HG03064 (cell line): ENCODE results near the gene GTF3C1.

Experiments used
- ATAC-seq: cut with Tn5 transposase; IDR thresholded peaks from one replicate; pipeline ENCODE4 v1.9.1; 2021; ENCODE audit warnings: low read depth; ENCODE audit not compliant: unreplicated experiment

Gene GTF3C1

DNA sequence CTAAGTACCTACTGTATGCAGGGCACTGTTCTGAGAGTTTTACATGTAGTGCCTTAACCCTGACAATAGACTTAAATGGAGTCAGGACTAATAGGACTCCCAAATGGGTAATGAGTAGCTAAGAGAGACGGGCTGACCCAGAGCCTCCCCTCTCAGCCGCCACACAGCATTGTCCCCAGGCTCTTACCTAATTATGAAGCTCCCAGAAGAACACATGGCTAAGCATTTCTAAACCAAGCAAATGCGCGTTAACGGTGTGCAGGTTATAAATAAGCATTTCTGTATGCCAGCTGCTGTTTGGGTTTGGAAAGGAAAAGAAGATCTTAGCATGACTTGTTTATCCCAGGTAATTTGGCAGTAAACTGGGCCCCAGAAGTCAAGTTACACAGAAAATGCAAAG lies 14.5 kb upstream of the GTF3C1 start:
- no peak for ATAC-seq

DNA sequence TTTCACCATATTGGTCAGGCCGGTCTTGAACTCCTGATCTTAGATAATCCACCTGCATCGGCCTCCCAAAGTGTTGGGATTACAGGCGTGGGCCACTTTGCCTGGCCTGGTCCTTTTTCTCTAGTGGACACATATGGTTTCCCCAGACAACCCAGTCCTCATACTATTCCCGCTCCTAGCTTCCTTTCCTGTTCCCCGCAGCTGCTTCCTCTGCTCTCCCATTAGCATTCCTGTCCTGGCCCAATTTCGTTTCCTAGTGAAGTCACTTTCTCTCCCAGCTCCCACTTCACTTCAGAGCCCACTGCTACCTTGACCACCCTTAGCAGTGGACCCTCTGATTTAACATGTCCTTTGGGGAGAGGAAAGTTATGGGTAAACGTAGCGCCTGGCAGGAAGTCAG lies 11.5 kb upstream of the GTF3C1 start:
- ATAC-seq, result no peak

DNA sequence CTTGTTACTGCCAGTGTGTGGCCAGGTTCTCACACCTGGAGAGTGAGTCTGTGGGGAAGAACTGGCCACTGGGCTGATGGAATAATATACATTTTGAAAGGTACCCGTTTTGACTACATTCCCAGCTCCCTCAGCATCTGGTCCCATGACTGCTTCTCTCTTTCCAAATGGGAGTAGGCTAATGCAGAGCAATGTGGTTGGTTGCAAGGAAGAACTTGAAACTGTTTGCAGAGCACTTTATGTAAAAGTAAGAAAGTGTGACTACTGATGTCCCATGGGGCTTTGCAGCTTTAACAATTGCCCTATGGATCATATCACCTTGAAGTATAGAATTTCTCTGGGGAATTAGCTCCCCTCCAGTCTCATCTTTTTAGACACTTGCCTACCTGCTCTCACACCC lies 9.2 kb upstream of the GTF3C1 start:
- no peak for ATAC-seq

DNA sequence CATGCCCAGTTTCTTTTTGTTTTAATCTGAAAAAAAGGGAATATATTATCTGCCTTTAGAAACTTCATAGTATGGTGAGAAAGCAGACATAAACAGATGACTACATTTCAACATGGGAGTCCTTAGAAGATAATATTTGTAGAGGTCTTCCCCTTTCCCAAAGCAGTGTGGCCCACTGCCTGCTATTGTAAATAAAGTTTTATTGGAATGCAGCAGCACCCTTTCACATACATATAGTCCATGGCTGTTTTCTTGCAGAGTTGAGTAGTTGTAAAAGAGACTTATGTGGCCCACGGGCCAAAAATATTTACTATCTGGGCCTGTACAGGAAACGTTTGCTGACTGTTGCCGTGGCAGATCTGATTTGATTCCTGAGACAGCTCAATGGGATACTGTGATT lies 8.7 kb upstream of the GTF3C1 start:
- ATAC-seq, result no peak

DNA sequence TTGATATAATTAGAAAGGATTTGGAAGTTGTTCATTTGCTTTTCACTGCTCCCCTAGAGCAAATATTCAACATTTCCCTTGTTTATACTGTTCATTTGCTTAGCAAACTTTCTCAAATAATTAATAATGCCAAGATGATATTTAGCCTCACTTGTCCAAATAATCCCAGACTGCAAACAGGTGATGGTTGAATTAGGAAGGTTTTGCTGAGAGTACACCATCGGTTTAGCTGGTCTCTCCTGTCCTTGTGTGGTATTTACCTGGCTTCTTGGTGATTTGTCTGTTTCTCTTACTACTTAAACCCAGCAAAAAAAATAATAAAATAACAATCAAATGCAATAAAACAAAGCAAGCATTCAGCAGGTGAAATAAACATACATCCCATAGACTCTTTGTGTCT lies 6.8 kb upstream of the GTF3C1 start:
- no peak for ATAC-seq

DNA sequence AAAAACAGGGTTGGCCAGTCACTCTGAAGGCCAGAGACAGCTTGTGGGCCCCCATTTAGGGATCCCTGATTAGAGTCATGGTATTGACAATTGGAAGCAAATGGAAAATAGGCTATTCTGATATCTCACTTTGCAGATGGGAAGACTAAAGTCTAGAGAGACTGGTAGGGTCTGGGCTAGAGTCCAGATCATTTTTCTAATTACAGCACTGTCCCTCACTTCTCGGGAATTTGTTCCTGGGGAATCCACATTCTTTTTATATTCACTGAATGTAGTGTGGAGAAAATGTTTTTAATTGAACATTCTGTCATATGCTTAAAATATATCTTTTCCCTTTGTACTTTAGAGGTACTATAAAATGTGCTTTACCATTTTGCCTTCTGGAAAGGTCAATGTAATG lies 1.3 kb upstream of the GTF3C1 start:
- ATAC-seq, result no peak

DNA sequence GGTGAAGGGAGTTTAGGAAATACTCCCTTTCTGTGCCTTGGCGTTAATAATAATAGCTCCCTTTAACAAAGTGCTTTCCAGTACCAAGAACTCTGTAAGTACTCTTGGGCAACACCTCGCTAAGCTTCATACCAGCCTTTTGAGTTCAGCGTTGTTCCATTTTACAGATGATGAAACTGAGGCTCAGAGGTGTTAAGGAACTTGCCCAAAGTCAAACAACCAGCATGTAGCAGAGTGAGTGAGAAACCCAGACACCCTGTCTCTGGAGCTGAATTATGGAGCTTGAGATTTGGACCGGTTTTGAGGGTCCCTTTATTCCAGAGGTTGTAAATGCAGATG lies 838 bp upstream of the GTF3C1 start:
- no peak for ATAC-seq

DNA sequence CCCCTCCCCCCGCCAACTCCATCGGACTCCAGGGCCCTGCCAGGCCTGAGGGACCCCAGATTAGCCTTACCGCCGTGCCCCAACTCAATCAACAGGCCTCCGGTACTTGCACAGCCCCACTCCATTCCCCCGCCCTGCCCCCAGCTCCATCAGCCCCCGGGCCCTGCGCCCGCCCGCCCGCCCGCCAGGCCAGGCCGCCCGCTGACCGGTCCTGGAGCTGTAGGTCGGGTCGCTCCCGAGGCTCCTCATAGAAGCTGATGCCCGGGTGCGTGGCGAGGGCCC lies 308 bp downstream of the GTF3C1 start:
- ATAC-seq, result peak; percentile 36

DNA sequence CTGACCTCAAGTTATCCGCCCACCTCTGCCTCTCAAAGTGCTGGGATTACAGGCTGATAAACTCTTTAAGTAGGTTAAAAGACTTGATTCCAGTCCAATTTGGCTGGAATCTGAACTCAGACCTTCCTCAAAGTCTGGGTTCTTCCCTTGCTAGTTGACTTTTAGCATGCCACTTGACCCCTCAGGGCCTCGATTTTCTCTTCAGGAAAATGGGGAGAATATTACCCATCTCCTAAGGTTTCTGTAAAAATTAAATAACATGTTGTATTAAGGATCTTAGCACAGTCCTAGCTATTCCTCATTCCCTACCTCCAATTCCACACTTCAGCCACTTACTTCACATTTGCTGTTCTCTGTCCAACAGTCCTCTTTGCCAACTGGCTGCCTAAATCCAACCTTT lies 1.9 kb downstream of the GTF3C1 start:
- no peak for ATAC-seq

DNA sequence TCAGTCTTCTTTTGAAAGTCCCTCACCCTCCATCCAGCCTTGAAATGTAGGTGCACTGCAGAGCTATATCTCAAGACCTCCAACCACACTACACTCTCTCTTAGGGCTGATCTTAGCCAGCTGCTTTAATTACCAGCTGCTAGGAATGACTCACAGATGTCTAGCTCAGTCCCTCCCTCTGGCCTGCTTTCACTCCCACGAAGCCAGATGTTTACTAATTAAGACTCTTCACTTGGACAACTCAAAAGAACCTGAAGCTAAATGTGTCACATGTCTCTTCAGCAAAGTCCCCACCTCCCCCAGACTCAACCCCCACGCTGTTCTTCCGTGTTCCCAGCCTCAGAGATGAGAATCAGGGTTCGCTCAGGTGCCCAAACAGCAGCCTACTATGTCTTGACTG lies 2.6 kb downstream of the GTF3C1 start:
- no peak for ATAC-seq

DNA sequence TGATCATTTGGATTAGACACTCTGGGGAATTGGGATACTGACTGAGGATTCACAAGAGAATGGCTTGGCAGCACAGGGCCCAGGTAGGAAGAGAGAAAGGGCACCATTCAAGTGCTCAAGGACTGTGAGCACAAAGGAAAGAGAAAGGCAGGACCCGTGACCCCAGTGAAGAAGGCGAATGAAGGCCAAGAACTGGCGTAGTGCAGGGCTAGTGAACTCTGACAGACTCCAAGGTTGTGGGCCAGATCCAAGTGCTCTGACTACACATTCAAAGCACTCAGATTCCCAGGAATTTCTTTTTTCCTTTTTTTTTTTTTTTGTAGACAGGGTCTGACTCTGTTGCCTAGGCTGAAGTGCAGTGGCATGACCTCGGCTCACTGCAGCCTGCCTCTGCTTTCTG lies 5.0 kb downstream of the GTF3C1 start:
- no peak for ATAC-seq

DNA sequence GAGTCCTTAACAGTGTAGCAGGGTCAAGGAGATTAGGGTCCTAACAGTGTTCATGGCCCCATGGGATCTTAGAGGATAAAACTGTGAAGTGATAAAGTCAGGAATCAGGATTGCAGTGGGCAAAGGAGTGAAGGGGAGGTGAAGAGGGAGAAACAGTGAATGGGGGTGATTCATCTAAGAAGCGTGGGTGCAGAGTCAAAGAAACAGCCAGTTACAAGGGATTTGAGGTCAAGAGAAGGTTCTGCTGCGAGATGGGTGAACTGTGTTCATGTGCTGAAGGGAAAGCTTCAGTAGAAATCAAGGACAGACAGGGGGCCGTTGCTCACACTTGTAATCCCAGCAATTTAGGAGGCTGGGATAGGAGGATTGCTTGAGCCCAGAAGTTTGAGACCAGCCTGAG lies 5.9 kb downstream of the GTF3C1 start:
- no peak for ATAC-seq

DNA sequence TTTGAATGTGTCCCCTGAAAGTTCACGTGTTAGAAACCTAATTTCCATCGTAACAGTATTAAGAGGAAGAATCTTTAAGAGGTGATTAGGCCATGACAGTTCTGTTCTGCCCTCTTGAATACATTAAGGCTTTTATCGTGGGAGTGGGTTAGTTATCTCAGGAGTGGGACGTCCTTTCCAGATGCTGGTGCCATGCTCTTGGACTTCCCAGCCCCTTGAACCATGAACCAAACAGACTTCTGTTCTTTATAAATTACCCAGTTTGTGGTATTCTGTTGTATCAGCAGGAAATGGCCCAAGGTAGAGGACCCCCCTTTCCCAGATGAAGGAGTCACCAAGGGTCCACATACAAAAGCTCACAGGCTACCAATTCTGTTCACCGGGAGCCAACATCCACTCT lies 10.1 kb downstream of the GTF3C1 start:
- ATAC-seq, result no peak

DNA sequence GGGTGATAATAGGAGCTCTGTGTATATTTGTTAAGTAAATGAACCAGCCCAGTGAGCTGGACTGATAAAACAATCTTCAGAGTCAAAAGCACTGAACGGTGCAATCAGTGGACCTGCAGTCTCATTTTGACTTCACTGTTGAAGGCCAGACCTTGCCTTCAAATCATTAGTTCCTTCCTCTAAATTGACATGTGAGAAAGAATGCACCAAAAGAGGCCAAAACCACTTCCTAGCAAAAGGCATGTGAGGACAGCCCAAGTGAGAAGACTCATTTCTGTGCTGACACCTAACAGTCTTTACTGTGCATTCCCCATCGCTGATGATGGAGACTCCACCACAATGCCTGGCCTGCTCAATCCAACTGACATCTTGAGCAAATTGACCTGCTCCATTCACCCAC lies 10.6 kb downstream of the GTF3C1 start:
- ATAC-seq, result no peak

DNA sequence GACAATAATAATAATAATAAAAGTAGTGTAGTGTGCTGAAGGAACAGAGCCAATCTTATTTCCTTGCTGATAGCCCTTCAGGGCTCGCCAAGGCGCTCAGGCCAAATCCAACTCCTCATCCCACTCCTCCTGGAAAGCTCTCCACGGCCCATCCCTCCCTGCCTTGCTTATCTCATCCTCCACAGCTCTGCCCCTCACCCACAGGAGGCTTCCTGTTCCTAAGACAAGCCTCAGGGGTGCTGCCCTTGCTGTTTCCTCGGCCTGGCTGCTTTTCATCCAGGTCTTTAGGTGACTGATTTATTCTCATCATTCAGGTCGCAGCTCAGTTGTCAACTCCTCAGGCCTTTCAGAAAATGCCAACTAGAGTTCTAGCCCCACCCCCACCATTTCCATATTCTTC lies 11.2 kb downstream of the GTF3C1 start:
- ATAC-seq, result no peak

DNA sequence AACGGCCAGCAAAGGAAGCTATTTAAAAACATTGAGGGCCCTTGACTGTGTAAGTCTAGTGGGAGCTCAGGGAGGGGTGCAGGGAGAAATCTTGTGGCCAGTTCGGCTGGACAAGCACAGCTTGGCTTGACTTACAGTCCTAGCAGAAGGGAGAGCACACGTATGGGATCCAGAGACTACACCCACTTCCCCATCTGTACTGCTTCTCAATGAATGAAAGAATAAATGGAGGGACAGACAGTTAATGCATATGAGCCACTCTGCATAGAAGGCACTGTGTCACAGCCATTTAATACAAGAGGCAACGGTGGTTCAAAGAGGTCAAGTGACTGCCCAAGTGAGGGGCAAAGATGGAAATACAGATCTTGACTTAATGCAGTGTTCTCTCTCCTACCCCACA lies 15.5 kb downstream of the GTF3C1 start:
- no peak for ATAC-seq

DNA sequence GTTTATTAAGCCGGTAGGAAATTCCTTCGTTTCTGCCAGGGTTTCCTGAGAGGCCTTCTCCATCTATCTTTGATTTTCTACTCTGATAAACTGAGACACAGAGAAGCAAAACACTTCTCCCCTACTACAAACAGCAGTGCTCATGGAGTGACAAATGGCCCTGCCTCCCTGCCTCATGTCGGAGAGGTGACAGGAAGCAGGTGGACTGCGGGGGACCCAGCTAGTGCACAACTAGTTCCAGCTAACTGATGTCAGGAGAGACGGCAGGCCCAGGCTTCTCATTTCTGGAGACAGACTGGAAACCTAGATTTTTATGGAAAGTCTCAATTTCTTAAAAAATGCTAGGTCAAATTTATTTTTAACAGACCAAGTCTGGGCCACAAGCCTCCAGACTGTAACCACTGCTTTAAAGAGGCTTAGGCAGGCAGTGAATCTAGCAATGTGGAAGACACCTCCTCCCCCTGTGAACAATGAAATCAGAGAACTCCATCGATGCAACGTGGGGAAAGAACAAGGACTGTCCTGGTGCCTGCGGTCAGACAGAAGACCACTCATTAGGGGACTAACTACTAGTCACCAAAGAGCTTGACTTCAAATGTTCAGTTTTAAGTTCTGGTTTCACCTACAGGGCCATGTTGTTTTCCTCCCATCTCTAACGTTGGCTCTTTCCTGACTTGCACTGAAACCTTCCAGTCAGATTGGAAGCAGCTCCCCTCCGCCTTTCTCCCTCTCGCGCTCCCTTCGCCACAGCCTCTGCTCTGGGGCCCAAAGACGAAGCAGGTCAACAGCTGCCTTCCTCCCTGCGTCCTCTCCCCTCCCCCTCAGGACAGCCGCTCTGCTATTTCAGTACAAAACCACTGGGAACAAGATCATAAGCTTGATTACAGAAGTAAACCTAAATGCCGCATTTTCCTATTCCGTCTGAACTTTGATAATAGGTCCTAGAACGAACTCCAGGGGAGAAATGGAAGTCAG lies 17.6 kb downstream of the GTF3C1 start:
- ATAC-seq, result no peak

DNA sequence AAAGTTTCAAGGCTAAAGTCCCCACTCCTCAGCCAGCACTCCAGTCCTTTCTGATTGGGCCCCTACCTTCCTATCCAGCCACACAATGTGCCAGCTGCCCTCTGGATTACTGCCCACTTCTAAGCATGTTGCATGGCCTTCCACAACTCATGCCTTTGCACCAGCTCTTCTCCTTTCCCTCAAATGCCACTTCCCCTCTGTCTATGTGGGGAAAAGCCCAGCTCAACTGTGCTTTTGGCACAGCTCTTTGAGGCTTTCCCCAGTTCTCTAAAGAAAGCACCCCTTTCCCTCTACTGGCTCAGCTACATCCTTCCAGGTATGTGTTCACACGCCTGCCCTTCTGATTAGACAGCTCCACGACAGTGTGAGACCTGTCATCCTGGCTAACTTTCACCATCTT lies 18.5 kb downstream of the GTF3C1 start:
- ATAC-seq, result no peak

DNA sequence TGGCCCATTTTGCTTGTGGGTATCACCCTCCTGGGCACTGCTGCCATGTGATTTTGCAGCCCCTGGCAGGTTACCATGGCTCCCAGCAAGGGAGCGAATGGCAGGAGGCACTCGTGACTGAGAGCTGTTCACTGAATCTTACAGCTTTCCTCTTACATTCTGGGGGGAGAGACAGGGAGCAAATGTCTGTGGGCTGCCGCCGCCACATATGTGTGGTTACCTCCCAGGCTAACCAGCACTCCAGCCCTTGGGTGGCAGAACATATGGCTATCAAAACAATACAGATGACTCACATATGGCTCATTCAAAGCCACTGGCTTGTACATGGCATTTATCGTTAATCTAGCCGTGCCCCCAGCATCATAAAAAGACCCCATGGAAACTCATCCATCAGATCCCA lies 19.8 kb downstream of the GTF3C1 start:
- ATAC-seq, result no peak

DNA sequence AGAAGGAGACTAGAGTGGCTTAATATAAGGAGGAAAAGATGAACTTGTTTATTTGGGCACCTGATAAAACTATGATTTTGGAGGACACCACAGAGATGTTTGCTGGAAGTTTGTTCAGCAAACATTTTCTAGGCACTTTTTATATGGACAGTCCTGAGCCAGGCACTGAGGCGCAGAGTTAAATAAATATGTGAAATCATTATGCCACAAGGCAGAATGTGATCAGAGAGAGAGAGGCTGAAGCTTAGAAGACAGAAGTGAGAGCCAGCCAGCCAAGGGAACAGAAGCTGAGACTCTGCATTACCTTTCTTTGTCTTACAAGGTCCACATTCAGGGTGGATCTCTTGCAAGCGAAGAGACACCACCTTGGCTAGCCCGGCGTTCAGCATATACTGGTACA lies 21.4 kb downstream of the GTF3C1 start:
- no peak for ATAC-seq

DNA sequence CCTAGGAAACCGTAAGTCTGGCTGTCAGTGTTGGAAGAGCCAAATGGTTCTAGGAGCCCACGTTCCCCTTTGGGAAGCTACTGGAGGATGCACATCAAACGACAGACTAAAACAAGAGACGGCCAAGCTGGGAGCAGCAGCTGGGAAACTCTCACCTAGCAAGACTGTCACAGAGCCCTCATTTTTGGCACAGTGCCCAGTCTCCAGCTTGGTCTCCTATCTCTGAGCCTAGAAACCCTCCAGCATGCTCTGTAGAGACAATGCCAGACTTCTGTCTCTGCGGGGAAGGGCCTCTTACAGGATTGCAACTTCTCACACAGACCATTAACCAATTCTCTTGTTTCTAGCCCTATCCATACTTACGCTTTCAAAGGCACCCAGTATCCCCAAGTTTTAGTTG lies 23.5 kb downstream of the GTF3C1 start:
- ATAC-seq, result no peak

DNA sequence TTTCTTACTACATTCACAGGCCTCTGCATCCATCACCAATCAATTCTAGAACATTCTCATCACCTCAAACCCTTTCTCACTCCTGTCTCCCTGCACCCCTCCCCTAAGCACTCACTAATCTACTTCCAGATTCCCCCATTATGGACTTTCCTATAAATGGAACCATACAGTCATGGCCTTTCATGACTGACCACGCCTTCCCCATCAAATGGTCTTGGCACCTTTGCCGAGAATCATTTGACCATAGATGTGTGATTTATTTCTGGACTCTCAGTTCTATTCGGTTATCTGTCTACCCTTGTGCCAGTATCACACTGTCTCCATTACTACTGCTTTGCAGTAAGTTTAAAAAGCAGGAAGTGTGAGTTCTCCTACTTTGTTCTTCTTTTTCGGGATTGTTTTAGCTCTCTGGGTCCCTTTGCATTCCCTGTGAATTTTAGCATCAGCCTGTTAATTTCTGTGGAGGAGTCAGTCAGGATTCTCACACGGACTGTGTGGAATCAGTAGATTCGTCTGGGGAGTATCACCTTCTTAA lies 27.5 kb downstream of the GTF3C1 start:
- no peak for ATAC-seq
